GM12865 (cell line): ENCODE data around the gene CYTH1.
A peak's percentile ranks its signal among the peaks of the same experiment; 100 is the strongest.

ENCODE experiments used
- DNase-seq: peaks from one replicate; pipeline ENCODE4 v3.0.0; 2010; ENCODE audit warnings: low read depth
- H3K4me3 ChIP-seq: 2 replicates; pipeline ENCODE4 v1.5.1; 2011; ENCODE audit warnings: mild to moderate bottlenecking, low read depth, low read length, control low read depth
- CTCF ChIP-seq: IDR thresholded peaks from 2 replicates; pipeline ENCODE4 v1.5.1; 2011; ENCODE audit warnings: low read length, control low read depth, low read depth, inconsistent platforms; ENCODE audit not compliant: insufficient read depth; ENCODE audit errors: missing control alignments

CYTH1 gene

GRCh38 chr17:78747488-78747887 is 34.6 kb downstream of the CYTH1 start:
- H3K4me3 ChIP-seq: no peak overlapping the region
- TF ChIP-seq CTCF: no peak

DNA sequence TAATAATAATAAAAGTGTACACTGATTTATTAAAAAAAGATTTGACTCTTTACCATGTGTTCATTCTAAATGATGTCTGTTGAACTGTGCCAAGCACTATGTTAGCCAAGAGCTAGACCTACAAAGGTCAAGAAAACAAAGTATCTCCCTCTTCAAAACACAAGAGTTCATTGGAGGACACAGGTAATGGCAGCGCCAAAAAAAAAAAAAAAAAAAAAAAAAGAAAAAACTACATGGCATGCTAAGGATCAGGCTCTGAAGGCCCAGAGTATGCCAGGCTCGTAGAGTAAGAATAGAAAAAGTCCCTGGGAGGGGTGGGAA is 35.2 kb downstream of the CYTH1 start:
- no peak for TF ChIP-seq CTCF
- DNase-seq: no peak

More at GRCh38 chr17:78747488-78747887, 34.6 kb downstream of the CYTH1 start:
- no peak for DNase-seq

GRCh38 chr17:78746263-78746948 is 35.7 kb downstream of the CYTH1 start:
- no peak overlapping the region for H3K4me3 ChIP-seq
- TF ChIP-seq CTCF: no peak
- no peak for DNase-seq

More for the DNA sequence above, 35.2 kb downstream of the CYTH1 start:
- H3K4me3 ChIP-seq: no peak overlapping the region

DNA sequence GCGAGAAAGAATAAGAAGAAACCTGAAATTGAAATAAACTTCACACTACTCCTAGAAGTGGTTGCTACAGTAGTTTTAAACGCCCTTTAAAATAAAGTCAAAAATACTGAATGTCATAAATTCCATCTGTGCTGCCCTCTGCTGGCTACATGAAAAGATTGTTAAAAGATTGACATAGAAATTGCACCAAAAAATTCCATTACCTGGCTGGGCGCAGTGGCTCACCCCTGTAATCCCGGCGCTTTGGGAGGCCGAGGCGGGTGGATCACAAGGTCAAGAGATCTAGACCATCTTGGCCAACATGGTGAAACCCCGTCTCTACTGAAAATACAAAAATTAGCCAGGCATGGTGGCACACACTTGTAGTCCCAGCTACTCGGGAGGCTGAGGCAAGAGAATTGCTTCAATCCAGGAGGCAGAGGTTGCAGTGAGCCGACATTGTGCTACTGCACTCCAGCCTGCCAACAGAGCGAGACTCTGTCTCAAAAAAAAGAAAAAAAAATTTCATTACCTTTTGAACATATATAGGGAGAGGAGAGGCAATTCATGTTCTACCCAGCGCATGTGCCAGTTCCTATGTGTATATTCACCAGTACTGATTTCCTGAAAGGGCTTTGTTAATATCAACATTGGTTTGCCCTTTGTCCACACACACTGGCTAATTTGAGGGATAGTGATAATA is 36.5 kb downstream of the CYTH1 start:
- no peak overlapping the region for H3K4me3 ChIP-seq
- TF ChIP-seq CTCF: peak; percentile 46
- DNase-seq: peak; percentile 75

- no peak for DNase-seq
- TF ChIP-seq CTCF: no peak
- H3K4me3 ChIP-seq: no peak overlapping the region
Observed at GRCh38 chr17:78742901-78743300, 39.2 kb downstream of the CYTH1 start.

DNA sequence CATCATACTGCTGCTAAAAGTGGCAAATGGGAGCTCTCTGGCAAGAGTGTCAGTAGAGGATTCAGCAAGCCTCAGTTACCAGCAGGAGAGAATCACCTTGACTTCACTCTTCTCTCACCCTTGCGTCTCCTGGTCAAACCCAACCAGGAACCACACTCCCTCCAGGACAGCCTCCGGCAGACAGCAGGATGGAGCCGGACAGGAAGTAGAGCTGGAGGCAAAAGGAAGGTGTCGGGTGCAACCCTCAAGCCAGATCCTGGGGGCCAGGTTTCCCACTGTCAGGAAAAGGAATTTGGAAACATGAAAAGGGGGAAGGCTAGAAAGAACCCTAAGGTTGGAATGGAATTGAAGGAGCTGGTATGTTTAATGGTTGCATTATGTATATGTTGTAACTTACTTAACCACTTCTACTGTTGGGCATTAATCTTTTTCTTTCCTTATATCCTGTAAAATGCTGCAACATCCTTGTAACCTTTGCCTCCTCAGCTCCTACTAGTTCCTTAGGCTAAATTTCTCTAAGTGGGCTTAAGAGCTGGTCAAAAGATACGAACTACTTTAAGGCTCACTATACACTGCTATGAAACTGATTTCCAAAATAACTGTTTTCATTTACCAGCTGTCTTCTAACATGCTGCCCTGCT is 40.3 kb downstream of the CYTH1 start:
- H3K4me3 ChIP-seq: peak overlapping the region; percentile 7; the same call in 1 of the 2 replicates
- TF ChIP-seq CTCF: no peak
- DNase-seq: no peak
